Measurements from ENCODE around the gene MYO16. TPM values are rescaled to one million over a fixed set of nuclear protein-coding genes. Genes with fewer than 3 reads are reported as not detected.

MYO16 gene
- total and polyA plus RNA-seq, 2 of the 4 experiments (the other 2 are of a cell fraction), result under 0.01 to 0.03 TPM

- H3K9ac ChIP-seq (ENCODE audit: low read depth, low read length), result no peak overlapping the region
- no peak overlapping the region for H3K56ac ChIP-seq (ENCODE audit: extremely low read depth, insufficient read depth, low read length)
- H2AK5ac ChIP-seq (ENCODE audit: low read depth, low read length), result no peak overlapping the region
- intact Hi-C loops (cut with micrococcal nuclease) (no loop called here), in situ Hi-C loops (cut with MboI; ENCODE audit: low sequenced_read_pairs) (no loop called here), dilution Hi-C loops (cut with HindIII; ENCODE audit: low sequenced_read_pairs, unreplicated experiment) (no loop called here)
- H3K27ac ChIP-seq (ENCODE audit: insufficient read depth, low read length), result no peak overlapping the region
- no peak overlapping the region for H4K8ac ChIP-seq (ENCODE audit: low read depth in 2 of 2, low read length in 2 of 2)
- no peaks in the 10 kb centered on the region for H3K36me3 ChIP-seq (ENCODE audit: control insufficient read depth, insufficient read depth, low read length)
- no peak overlapping the region for H3K4ac ChIP-seq (ENCODE audit: low read depth, low read length)
- H4K20me1 ChIP-seq (ENCODE audit: insufficient read depth, low read length), result no peaks in the 10 kb centered on the region
- no peak for ATAC-seq (ENCODE audit: low read depth)
- no peak overlapping the region for H3K14ac ChIP-seq (replicated peaks; ENCODE audit: low read depth, low read length)
- H3K18ac ChIP-seq (ENCODE audit: low read depth, low read length), result no peak overlapping the region
- H3K4me2 ChIP-seq (ENCODE audit: low read depth, low read length), result no peak overlapping the region
- H3K4me3 ChIP-seq (ENCODE audit: insufficient read depth, low read depth, low read length), result no peak overlapping the region
- no peak overlapping the region for H2AFZ ChIP-seq (replicated peaks; ENCODE audit: low read length, poor library complexity)
- no CpG with 5 or more reads among the region's 2 CpGs for WGBS, 2 experiments (ENCODE audit: extremely low coverage in 2 of 2, insufficient read length in 1 of 2)
- no peaks in the 10 kb centered on the region for H3K9me1 ChIP-seq (ENCODE audit: insufficient read depth, low read length)
- BruUV-seq (replicated peaks), result no TSS peak
- no peaks in the 10 kb centered on the region for H3K4me1 ChIP-seq (ENCODE audit: control insufficient read depth, insufficient read depth, low read length)
- DNase-seq, result no peak
- H2BK15ac ChIP-seq (ENCODE audit: low read depth, low read length), result no peak overlapping the region
- H2AK9ac ChIP-seq (replicated peaks; ENCODE audit: low read depth, low read length, poor library complexity), result no peak overlapping the region
- no peaks in the 10 kb centered on the region for H3K27me3 ChIP-seq (ENCODE audit: control insufficient read depth, insufficient read depth, low read length)
- no peak overlapping the region for H4K91ac ChIP-seq (ENCODE audit: insufficient read depth, low read depth, low read length)
- H2BK5ac ChIP-seq (ENCODE audit: low read depth, low read length, poor library complexity, severe bottlenecking), result no peak overlapping the region
- no peak overlapping the region for H3K23ac ChIP-seq (ENCODE audit: low read depth, low read length)
- CTCF ChIA-PET, result no interaction called here
- H3K9me3 ChIP-seq (ENCODE audit: control insufficient read depth, insufficient read depth, low read length), result peaks cover 3% of the 10 kb centered on the region; the same call in 1 of the 2 replicates
- POLR2A ChIA-PET (ENCODE audit: unreplicated experiment), result no interaction called here
- TF ChIP-seq MXI1 (IDR thresholded peaks at IDR 0.05; ENCODE audit: borderline replicate concordance, low read depth, low read length) (no peak), POLR2A (IDR thresholded peaks at IDR 0.05; ENCODE audit: low read depth, low read length) (no peak), BHLHE40 (IDR thresholded peaks at IDR 0.05; ENCODE audit: low read depth, low read length) (no peak), MAZ (IDR thresholded peaks at IDR 0.05; ENCODE audit: borderline replicate concordance, low read depth, low read length) (no peak), RAD21 (IDR thresholded peaks at IDR 0.05; ENCODE audit: low read length) (no peak), ELK1 (IDR thresholded peaks at IDR 0.05; ENCODE audit: borderline replicate concordance, low read depth, low read length) (no peak), SMC3 (IDR thresholded peaks at IDR 0.05; ENCODE audit: low read depth, low read length) (no peak), NFE2L2 (IDR thresholded peaks at IDR 0.05; ENCODE audit: low read depth, low read length) (no peak), CHD1 (IDR thresholded peaks at IDR 0.05; ENCODE audit: low read depth, low read length) (no peak), CEBPB (IDR thresholded peaks at IDR 0.05; ENCODE audit: low read depth, low read length) (no peak), RFX5 (IDR thresholded peaks at IDR 0.05; ENCODE audit: low read depth, low read length) (no peak), FOS (IDR thresholded peaks at IDR 0.05; ENCODE audit: low read depth, low read length) (no peak), RCOR1 (IDR thresholded peaks at IDR 0.05; ENCODE audit: insufficient replicate concordance, low read length) (no peak), CTCF (conservative IDR thresholded peaks at IDR 0.05; ENCODE audit: low read depth, low read length) (no peak), MAFK (IDR thresholded peaks at IDR 0.05; ENCODE audit: low read depth, low read length) (no peak), USF2 (IDR thresholded peaks at IDR 0.05; ENCODE audit: low read depth, low read length) (no peak)
- no peak overlapping the region for H2BK120ac ChIP-seq (ENCODE audit: low read depth, low read length)
- no peak overlapping the region for H4K5ac ChIP-seq (ENCODE audit: low read depth, low read length)
- no peak overlapping the region for H2BK20ac ChIP-seq (ENCODE audit: low read depth, low read length)
- no peaks in the 10 kb centered on the region for H3K79me1 ChIP-seq (ENCODE audit: low read depth in 1 of 2, low read length in 2 of 2)
Observed at GRCh38 chr13:108812661-108813060, 183.2 kb downstream of the MYO16 start.
